GM12878 (cell line): ENCODE results near the gene ARIH2. TPM values are rescaled to one million over a fixed set of nuclear protein-coding genes. Genes with fewer than 3 reads are reported as not detected.
A peak's percentile ranks its signal among the peaks of the same experiment; 100 is the strongest.

Source experiments
- ATAC-seq: fragments of 200-7000 bp; cut with Tn5 transposase; 3 replicates; pipeline ENCODE4 v1.9.1; 2020; ENCODE audit warnings: mild to moderate bottlenecking, moderate library complexity
- BruUV-seq: library from RNA; stranded (reverse); fragments of 400-500 nt; replicated peaks from 2 replicates; lab custom pipeline; 2021; lab: Mats Ljungman, UMichigan
- CTCF ChIA-PET: fragments of 300-600 bp; sonication (Branson Sonifier 250); formaldehyde crosslinking; extraction: SDS; loops from one replicate; lab custom pipeline; 2021; ENCODE audit warnings: inconsistent platforms; lab: Yijun Ruan, JAX
- POLR2A ChIA-PET: fragments of 350-600 bp; formaldehyde crosslinking; extraction: SDS; loops from one replicate; lab custom pipeline; 2021; ENCODE audit warnings: inconsistent platforms; lab: Charles Lee
- RAD21 ChIA-PET: fragments of 300-600 bp; sonication (Branson Sonifier 250); formaldehyde crosslinking; loops from one replicate; lab custom pipeline; 2023; ENCODE audit warnings: antibody characterized with exemption; ENCODE audit not compliant: unreplicated experiment; lab: Charles Lee
- SMC1A ChIA-PET: fragments of 300-600 bp; sonication (Branson Sonifier 250); formaldehyde crosslinking; loops from one replicate; lab custom pipeline; 2023; ENCODE audit not compliant: unreplicated experiment, uncharacterized antibody; lab: Charles Lee
- DNase-seq: peaks from one replicate; pipeline ENCODE4 v3.0.0-alpha.2; 2011; ENCODE audit warnings: low read depth, low spot score
- FAIRE-seq: peaks from 3 replicates; lab custom pipeline; 2011; peaks lifted over from hg19 to GRCh38; lab: Jason Lieb, UNC
- H2AFZ ChIP-seq: 2 replicates; pipeline ENCODE4 v1.6.0; 2011; ENCODE audit warnings: low read depth, low read length, control low read depth; ENCODE audit not compliant: control insufficient read depth
- H3K27ac ChIP-seq: 2 replicates; pipeline ENCODE4 v1.5.1; 2011; ENCODE audit warnings: control low read depth; ENCODE audit not compliant: control insufficient read depth, insufficient read depth
- H3K27me3 ChIP-seq, 2 experiments: replicated peaks in 1 of 2; 2 replicates each; pipeline versions ENCODE4 v1.6.0 to v1.6.1; 2011; ENCODE audit warnings: low read length in 1 of 2; ENCODE audit not compliant: control insufficient read depth in 2 of 2, insufficient read depth in 2 of 2
- H3K36me3 ChIP-seq, 2 experiments: 2 replicates each; pipeline ENCODE4 v1.5.1; 2011; ENCODE audit warnings: low read length in 1 of 2; ENCODE audit not compliant: control insufficient read depth in 2 of 2, insufficient read depth in 2 of 2
- H3K4me1 ChIP-seq: 2 replicates; pipeline ENCODE4 v1.6.1; 2011; ENCODE audit warnings: mild to moderate bottlenecking, low read length, moderate library complexity, mixed read lengths; ENCODE audit not compliant: control insufficient read depth, insufficient read depth
- H3K4me2 ChIP-seq: 2 replicates; pipeline ENCODE4 v1.6.0; 2011; ENCODE audit warnings: control low read depth; ENCODE audit not compliant: control insufficient read depth, insufficient read depth
- H3K4me3 ChIP-seq: fragments of 200-600 bp; sonication (generic); 2 replicates; pipeline ENCODE4 v1.5.1; 2016
- H3K79me2 ChIP-seq: 2 replicates; pipeline ENCODE4 v1.6.0; 2011; ENCODE audit warnings: low read length; ENCODE audit not compliant: control insufficient read depth, insufficient read depth
- H3K9ac ChIP-seq: 2 replicates; pipeline ENCODE4 v1.8.0; 2011; ENCODE audit warnings: low read length, control low read depth, mixed read lengths; ENCODE audit not compliant: control insufficient read depth, insufficient read depth
- H3K9me3 ChIP-seq: replicated peaks from 3 replicates; pipeline ENCODE4 v1.5.1; 2011; ENCODE audit warnings: mild to moderate bottlenecking, low read length; ENCODE audit not compliant: control insufficient read depth, insufficient read depth
- H4K20me1 ChIP-seq: 2 replicates; pipeline ENCODE4 v1.6.0; 2011; ENCODE audit not compliant: control insufficient read depth, insufficient read depth
- BCL11A ChIP-seq: IDR thresholded peaks from 2 replicates; pipeline ENCODE4 v1.6.1; 2011; ENCODE audit warnings: low read depth, low read length
- MTA2 ChIP-seq: fragments of 450-650 bp; IDR thresholded peaks from 2 replicates; pipeline ENCODE4 v1.6.1; 2016; ENCODE audit warnings: low read depth, mild to moderate bottlenecking, moderate library complexity
- NR2C1 ChIP-seq: fragments of 450-650 bp; IDR thresholded peaks from 2 replicates; pipeline ENCODE4 v1.6.1; 2017; ENCODE audit warnings: antibody characterized with exemption, mild to moderate bottlenecking, moderate library complexity
- NR2F1 ChIP-seq: fragments of 450-650 bp; conservative IDR thresholded peaks from 2 replicates; pipeline ENCODE4 v1.6.1; 2017; ENCODE audit warnings: mild to moderate bottlenecking
- PAX8 ChIP-seq: fragments of 450-650 bp; IDR thresholded peaks from 2 replicates; pipeline ENCODE4 v1.6.1; 2017; ENCODE audit warnings: mild to moderate bottlenecking, moderate library complexity
- POLR2AphosphoS5 ChIP-seq: IDR thresholded peaks from 2 replicates; pipeline ENCODE4 v1.6.1; 2011; ENCODE audit warnings: mild to moderate bottlenecking, low read length, inconsistent platforms
- POU2F2 ChIP-seq: IDR thresholded peaks from 3 replicates; pipeline ENCODE4 v1.6.1; 2011; ENCODE audit warnings: low read depth, mild to moderate bottlenecking, low read length, borderline replicate concordance
- ZBED1 ChIP-seq: IDR thresholded peaks from 2 replicates; pipeline ENCODE4 v1.6.1; 2016; ENCODE audit warnings: borderline replicate concordance
- WGBS: methylation state at CpG from one replicate; pipeline ENCODE4 v1.1.6; 2016; ENCODE audit warnings: low lambda C conversion rate; ENCODE audit not compliant: insufficient replicate concordance, insufficient coverage; ENCODE audit errors: missing lambda C conversion rate; 5-methylcytosine and 5-hydroxymethylcytosine counted together
- in situ Hi-C: fragments of 300-500 bp; cut with MboI; formaldehyde crosslinking; loops from 9 replicates; pipeline ENCODE4 v1.14.3; 2018; ENCODE audit warnings: mixed read lengths
- intact Hi-C: fragments of 100-400 bp; cut with micrococcal nuclease; formaldehyde crosslinking; loops from one replicate; pipeline ENCODE4 v1.14.2; 2022; ENCODE audit not compliant: unreplicated experiment
- polyA plus RNA-seq, 11 experiments: library from polyadenylated mRNA; depleted of rRNA in 4 of 11; unstranded in 6 of 11; stranded (reverse) in 5 of 11; fragments of >200 nt; fragmentation: Nextera tagmentation in 4 of 11; fragmentation: Illumina TruSeq in 1 of 11; extraction: Ambion mirVana in 4 of 11; extraction: Trizol in 1 of 11; gene quantifications; 1 replicate in 1 of 11; 2 replicates in 10 of 11; pipeline versions ENCODE4 v1.2.1 to v1.2.3, GENCODE V29; 2011 to 2016; ENCODE audit warnings: inconsistent platforms in 2 of 11, missing spikeins in 2 of 11, low read depth in 1 of 11
- total RNA-seq, 4 experiments: library from RNA; depleted of rRNA in 3 of 4; stranded (reverse); fragments of >200 nt in 3 of 4; fragmentation: Illumina TruSeq in 1 of 4; extraction: Trizol in 1 of 4; gene quantifications; 2 replicates each; pipeline versions ENCODE4 v1.2.1 to v1.2.3, GENCODE V29; 2013 to 2021
- TF ChIP-seq, protein P1 (sequence below): fragments of 450-650 bp; IDR thresholded peaks from 2 replicates; pipeline ENCODE4 v1.6.1; 2017; ENCODE audit warnings: mild to moderate bottlenecking, moderate library complexity

ARIH2 gene
- total and polyA plus RNA-seq, 10 of the 15 experiments (the other 5 are each of a cell fraction or from before 2014, with no cell fraction given) = 18.7 to 74.7 (median 63.7) TPM

GRCh38 chr3:49025005-49025792 lies 106.6 kb downstream of the ARIH2 start (continued):
- TF ChIP-seq, protein P1, sequence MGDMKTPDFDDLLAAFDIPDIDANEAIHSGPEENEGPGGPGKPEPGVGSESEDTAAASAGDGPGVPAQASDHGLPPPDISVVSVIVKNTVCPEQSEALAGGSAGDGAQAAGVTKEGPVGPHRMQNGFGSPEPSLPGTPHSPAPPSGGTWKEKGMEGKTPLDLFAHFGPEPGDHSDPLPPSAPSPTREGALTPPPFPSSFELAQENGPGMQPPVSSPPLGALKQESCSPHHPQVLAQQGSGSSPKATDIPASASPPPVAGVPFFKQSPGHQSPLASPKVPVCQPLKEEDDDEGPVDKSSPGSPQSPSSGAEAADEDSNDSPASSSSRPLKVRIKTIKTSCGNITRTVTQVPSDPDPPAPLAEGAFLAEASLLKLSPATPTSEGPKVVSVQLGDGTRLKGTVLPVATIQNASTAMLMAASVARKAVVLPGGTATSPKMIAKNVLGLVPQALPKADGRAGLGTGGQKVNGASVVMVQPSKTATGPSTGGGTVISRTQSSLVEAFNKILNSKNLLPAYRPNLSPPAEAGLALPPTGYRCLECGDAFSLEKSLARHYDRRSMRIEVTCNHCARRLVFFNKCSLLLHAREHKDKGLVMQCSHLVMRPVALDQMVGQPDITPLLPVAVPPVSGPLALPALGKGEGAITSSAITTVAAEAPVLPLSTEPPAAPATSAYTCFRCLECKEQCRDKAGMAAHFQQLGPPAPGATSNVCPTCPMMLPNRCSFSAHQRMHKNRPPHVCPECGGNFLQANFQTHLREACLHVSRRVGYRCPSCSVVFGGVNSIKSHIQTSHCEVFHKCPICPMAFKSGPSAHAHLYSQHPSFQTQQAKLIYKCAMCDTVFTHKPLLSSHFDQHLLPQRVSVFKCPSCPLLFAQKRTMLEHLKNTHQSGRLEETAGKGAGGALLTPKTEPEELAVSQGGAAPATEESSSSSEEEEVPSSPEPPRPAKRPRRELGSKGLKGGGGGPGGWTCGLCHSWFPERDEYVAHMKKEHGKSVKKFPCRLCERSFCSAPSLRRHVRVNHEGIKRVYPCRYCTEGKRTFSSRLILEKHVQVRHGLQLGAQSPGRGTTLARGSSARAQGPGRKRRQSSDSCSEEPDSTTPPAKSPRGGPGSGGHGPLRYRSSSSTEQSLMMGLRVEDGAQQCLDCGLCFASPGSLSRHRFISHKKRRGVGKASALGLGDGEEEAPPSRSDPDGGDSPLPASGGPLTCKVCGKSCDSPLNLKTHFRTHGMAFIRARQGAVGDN = 0 out of 2 replicates have a peak, but pooled peaks have one; percentile 20
- peak; percentile 45; the same call in 1 of the 2 replicates for TF ChIP-seq NR2F1
- 0 out of 2 replicates have a peak, but pooled peaks have one; percentile 10 for TF ChIP-seq BCL11A
- no peak for TF ChIP-seq PAX8

DNA sequence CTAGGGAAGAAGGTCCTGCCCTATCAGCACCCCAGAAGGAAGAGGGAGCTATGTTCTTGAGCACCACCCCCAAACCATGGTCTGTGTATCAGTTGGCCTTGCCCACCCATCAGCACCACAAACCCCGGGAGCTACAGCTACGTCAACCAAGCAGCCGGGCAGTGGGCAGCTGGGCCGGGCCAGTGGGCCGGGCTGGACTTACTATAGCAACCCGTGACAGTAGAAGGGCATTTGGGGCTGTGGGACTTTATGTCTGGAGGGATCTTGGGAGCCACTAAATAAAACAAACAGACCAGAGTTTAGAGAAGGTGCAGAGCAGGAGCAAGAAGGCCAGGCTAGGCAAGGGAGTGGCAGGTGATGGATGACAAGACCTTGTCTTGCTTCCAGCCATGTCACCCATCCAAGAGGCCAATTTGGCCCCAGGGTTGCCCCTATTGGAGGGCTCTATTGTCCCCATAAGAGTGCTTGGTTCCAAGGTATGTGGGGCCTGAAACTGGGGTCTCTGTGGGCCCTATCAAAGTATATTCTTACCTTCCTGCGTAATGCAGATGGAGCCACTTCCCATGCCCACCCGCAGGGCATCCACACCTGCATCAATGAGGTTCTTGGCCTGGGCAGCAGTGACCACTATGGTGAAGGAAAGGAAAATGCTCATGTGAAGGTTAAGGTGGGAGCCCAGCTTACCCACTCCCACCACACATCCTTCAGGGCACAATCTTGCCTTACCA lies 107.3 kb downstream of the ARIH2 start:
- RAD21 ChIA-PET = no interaction called here
- TF ChIP-seq NR2C1 (no peak), POU2F2 (no peak), POLR2AphosphoS5 (peak; percentile 19; the same call in 1 of the 2 replicates), MTA2 (no peak), ZBED1 (peak; percentile 57; the same call in 1 of the 2 replicates)
- H3K9me3 ChIP-seq = no peaks in the 10 kb centered on the region
- H2AFZ ChIP-seq = no peak overlapping the region
- H3K4me1 ChIP-seq = peaks cover 16% of the 10 kb centered on the region
- POLR2A ChIA-PET = interaction anchor here (0.9 to 1.9 kb wide), 4 partner anchors 19 to 95 kb away, joined by 3 to 6 read pairs (median 4); partner anchors contain the start of gene WDR6
- peaks cover 51% of the 10 kb centered on the region for H3K79me2 ChIP-seq
- no peak overlapping the region for H3K4me3 ChIP-seq
- 90% methylated on average over 8 of the region's 8 CpGs for WGBS
- no peaks in the 10 kb centered on the region for H3K27me3 ChIP-seq
- H3K4me2 ChIP-seq = no peak overlapping the region
- DNase-seq = no peak
- ATAC-seq = no peak
- CTCF ChIA-PET = interaction anchor here (0.5 to 3.0 kb wide), 6 partner anchors 9 to 942 kb away, joined by 3 to 15 read pairs (median 4); partner anchors contain the start of gene WDR6
- no peak overlapping the region for H3K9ac ChIP-seq
- no peaks in the 10 kb centered on the region for H4K20me1 ChIP-seq
- H3K36me3 ChIP-seq = peaks cover 25 to 26% of the 10 kb centered on the region in 2 experiments
- in situ Hi-C loops = no loop called here
- BruUV-seq = no TSS peak
- no peak for FAIRE-seq
- no peak overlapping the region for H3K27ac ChIP-seq
- intact Hi-C loops = loop anchor here (10.0 kb wide), 2 partner anchors 319 to 649 kb away; partner anchors contain the start of genes APEH and USP4
- SMC1A ChIA-PET = interaction anchor here (6.1 kb wide), 1 partner anchor 37 kb away, joined by 31 read pairs; the partner anchor contains the start of gene P4HTM
